Keratinocyte (primary cell): Measurements from ENCODE around the gene UPB1.

Experiments used
- CTCF ChIP-seq, 3 experiments: IDR thresholded peaks in 1 of 3; conservative IDR thresholded peaks in 1 of 3; optimal IDR thresholded peaks in 1 of 3; 2 replicates in 2 of 3; 3 replicates in 1 of 3; pipeline versions ENCODE3 to v1.5.1; 2011; ENCODE audit warnings: low read length in 3 of 3, mild to moderate bottlenecking in 3 of 3, moderate library complexity in 2 of 3, control low read depth in 1 of 3, inconsistent platforms in 1 of 3; ENCODE audit not compliant: insufficient read depth in 2 of 3; ENCODE audit errors: extremely low read depth in 1 of 3
- EZH2 ChIP-seq: IDR thresholded peaks from one replicate; pipeline ENCODE4 v1.6.1; 2012; ENCODE audit warnings: inconsistent platforms, mild to moderate bottlenecking, low read length, moderate library complexity

- peak in 1 of 3 experiments; percentile 38 for TF ChIP-seq CTCF (optimal IDR thresholded peaks at IDR 0.05 in 1 of 3, IDR thresholded peaks at IDR 0.05 in 1 of 3, conservative IDR thresholded peaks at IDR 0.05 in 1 of 3; ENCODE audit: extremely low read depth in 1 of 3, insufficient read depth in 2 of 3, low read length in 3 of 3)
- no peak for TF ChIP-seq EZH2
These were observed 9.5 kb upstream of the UPB1 start for GRCh38 chr22:24485608-24486007.
